Measurements from ENCODE around the gene SKP1.

The SKP1 gene

GRCh38 chr5:134143431-134143830 lies 33.3 kb downstream of the SKP1 start:
- no peak for DNase-seq

DNA sequence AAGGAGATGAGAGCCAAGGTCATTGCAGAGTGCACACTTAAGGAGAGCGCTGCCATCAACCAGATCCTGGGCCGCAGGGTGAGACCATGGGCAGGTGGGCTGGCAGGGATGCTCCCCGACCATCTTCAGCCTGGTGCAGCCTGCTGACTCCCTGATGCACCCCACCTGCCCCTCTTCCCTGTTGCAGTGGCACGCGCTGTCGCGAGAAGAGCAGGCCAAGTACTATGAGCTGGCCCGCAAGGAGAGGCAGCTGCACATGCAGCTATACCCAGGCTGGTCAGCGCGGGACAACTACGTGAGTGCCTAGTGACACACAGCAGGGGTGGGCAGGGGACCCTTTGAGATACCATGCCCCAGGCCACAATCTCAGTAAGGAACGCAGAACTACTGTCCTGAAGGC lies 33.9 kb downstream of the SKP1 start:
- DNase-seq, result no peak

GRCh38 chr5:134142052-134142451 lies 34.7 kb downstream of the SKP1 start:
- no peak for DNase-seq

DNA sequence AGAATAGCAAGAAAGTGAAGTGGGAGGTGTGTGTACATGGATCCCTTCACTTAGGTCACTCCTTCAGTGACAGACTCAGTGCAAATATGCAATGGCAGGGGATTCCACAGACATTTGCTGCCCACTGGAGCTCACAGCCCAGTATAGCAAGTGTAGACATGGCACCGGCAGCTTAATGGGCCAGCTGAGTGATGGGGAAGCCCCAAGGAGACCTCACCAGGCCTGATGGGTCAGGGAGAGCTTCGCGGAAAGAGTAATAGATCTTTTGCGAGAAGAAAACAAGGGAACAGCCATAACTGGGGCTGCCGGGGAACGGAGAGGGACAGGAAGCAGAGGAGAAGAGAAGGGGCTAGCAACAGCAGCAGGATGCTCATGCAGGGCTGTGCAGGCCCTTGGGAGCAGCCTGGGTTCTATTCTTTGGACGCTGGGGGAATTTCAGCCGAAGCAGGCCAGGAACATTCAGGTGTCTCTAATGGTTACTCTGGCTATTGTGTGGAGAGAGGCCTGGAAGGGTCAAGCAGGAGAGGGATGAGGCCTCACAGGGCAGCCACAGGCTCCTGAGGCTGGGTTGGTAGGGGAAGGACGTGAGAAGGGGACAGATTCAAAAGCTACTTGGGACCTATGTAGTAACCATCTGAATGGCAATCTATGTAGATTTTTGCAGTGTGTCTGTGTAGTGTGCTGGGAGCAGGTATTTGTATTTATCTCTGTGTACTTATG lies 35.3 kb downstream of the SKP1 start:
- peak; percentile 11 to 14 for DNase-seq

GRCh38 chr5:134140530-134141201 lies 36.1 kb downstream of the SKP1 start:
- peak; percentile 48 to 82 for DNase-seq

DNA sequence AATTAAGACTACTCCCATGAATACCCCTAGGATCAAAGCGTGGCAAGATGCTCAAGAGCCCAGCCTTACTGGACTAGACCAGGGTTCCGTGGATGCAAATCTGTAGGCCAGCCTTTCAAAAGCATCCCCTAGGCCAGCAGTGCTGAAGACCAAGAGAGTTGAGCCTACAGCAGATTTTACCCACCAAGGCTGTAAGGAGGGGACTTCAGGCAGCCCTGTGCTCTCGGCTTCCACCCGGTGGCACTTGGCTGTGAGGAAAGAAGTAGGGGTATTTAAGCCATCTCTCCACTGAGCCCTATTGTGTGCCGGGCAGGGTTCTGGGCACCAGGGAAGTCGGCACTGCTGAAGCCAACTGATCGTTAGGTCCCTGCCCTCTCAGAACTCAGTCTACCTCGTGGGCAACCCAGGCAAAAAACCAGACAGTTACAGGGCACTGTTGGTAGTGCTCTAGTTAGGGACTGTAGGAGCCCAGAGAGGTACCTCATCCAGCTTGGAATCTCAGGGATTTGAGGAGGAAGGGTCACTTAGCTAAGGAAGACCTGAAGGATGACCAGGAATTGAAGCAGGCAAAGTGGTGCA lies 36.8 kb downstream of the SKP1 start:
- DNase-seq, result no peak

DNA sequence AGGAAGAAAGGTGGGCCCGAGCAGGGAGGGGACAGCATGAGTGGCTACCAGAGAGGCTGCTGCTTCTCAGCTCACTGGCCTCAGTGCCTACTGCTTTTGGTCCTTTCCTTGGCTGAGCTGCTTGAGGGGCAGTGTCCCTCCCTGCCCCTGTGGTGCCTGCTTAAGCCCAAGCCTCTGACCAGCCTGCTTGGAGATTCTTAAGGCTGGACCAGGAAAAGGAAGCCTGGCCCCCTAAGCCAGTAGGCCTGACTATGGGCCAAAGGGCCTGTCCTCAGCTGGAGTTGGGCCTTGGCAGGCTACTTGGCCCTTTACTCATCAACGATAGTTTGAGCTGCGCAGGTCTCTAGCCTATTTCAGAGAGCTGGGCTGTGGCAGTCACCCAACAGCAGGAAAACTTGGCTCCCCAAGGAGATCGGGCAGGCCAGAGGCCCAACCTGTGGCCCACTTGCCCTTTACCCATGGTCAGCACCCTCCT lies 37.3 kb downstream of the SKP1 start:
- DNase-seq, result no peak

- no peak for DNase-seq
Observed at GRCh38 chr5:134138416-134139376, 38.1 kb downstream of the SKP1 start.

DNA sequence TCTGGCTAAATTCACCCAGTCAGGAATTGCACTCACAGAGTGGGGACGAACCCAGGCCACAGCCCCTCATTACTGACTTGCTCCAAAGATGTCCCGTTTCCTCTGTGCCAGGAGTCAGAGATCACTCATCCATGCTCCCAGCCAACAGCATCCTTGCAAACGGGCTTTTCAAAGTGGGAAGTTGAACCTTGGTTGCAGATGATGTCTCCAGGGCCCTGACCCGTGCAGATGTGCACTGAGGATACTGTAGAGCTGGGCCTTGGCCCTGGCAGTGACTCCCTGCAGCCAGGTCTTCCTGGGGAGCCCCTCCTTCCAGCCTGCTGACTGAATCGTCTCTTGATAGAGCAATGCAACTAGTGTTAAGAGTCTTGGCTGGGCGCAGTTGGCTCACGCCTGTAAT lies 40.0 kb downstream of the SKP1 start:
- DNase-seq, result no peak

GRCh38 chr5:134136221-134136631 lies 40.5 kb downstream of the SKP1 start:
- DNase-seq, result no peak

GRCh38 chr5:134135091-134135655 lies 41.6 kb downstream of the SKP1 start:
- no peak for DNase-seq

- DNase-seq, result no peak
Observed at GRCh38 chr5:134133995-134134541, 42.7 kb downstream of the SKP1 start.

DNA sequence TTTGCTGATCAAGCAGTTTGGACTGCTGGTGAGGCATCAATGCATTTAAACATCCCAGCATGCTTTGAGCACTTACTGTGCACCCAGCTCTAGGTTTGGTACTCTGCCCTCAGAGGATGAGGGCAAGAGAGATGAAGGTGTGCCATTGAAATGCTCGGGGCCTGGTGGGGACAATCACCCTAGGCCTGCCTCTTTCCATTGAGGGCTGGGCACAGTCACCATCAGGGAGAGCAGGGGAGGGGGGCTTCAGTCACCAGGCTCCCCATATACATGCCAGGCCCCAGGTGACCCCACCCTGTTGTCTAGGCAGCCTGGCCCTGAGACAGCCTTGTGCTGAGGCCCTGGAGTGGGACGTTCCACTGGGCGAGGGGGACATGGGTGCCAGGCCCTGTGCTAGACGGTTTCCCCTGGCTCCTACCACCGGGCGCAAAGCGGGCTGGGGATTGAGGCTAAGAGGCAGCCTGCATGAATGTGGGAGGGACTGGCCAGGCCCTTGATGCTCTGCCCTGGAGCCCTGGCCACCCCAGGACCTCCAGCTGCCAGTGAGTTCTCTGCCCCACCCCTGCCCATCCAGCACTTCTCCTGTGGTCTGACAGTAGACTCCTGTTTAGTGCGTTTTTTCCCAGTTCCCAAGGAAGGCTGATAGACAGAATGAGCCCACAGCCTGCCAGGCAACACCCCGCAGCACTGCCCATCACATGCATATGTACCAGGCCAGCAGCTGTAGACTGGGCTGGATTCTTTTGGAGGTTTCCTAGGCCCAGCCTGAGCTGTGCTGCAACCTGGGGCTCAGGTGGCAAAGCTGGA lies 43.4 kb downstream of the SKP1 start:
- no peak for DNase-seq

- DNase-seq, result no peak
Observed at GRCh38 chr5:134132372-134133187, 44.2 kb downstream of the SKP1 start.

GRCh38 chr5:134131578-134132350 lies 45.0 kb downstream of the SKP1 start:
- DNase-seq, result no peak

DNA sequence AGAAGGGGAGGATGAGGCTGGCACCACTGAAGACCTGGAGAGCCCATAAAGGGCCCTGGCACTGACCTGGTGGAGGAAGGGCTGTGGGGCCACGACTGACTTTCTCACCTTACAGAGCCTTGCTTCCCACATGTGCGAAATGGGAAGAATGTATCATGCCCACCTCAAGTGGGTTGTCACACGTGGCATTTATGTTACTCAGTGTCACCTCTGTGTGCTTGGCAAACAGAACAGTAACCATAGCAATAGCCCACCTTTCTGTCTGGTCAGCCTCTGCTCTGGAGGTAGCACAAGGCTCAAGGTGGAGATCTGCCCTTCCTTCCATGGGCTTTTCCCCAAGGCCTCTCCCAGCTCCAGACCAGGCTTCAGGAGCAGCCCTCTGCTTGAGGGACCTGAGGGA lies 45.6 kb downstream of the SKP1 start:
- DNase-seq, result no peak

DNA sequence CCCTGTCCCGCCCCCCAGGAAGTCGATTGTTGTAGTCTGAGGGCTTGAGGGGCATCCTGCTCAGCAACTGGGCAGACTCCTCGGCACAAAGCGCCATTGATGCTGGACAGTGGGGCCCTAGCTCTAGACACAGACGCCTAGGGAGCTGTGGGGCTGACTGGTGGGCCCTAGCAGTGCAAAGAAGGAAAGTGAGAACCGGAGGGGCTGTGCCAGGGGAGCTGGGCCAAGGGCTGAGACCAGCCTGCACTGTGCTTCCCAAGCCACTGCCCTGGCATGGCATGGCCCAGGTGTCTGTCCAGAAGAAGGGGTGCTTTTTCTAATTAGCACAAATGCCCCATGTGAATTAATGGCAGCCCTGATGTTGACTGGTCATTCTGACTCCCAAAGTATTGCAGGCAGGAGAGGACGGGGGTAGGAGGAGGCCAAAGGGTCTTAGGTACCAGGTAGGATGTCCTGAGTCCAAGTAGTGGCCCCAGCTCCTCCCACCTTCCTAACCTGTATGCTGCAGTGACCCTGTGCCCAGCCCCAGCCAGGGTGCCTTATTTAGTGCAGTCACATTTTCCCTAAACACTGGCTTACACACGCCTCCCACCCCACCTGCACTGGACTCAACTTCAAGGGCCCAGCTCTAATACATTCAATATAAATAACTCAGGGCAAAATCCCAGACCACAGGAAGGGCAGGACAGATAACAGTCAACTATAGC lies 46.4 kb downstream of the SKP1 start:
- no peak for DNase-seq

- no peak for DNase-seq
Observed at GRCh38 chr5:134129411-134130238, 47.1 kb downstream of the SKP1 start.

All from inflammatory macrophage treated with lipopolysaccharide for 1 hour (primary cell).